Erythroblast (primary cell): ENCODE data around the gene PEX12.

ENCODE experiments used
- GATA1 ChIP-seq: IDR thresholded peaks from 2 replicates; pipeline ENCODE4 v1.6.1; 2011; ENCODE audit warnings: low read depth, mild to moderate bottlenecking, control low read depth, low read length, moderate library complexity
- POLR2A ChIP-seq: IDR thresholded peaks from 2 replicates; pipeline ENCODE4 v1.6.1; 2011; ENCODE audit warnings: mild to moderate bottlenecking, low read length

DNA sequence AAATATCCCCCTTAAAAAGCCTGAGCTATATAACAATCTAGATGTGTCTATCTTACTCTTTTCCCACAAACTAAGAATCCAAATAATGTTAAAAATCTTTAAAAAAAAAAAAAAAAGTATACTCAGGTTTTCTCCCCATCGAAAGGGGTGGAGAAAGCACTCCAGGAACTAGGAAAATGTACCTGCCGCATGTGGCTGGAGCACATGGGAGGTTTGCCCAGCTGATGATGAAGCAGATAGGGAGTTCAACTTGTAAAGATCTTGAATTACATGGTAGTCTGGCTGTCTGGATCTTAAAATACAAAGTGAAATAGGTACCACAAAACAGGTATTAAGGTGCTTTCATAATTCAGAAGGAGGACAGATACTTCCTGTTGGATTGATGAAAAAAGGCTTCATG is 9.0 kb downstream of the PEX12 start:
- TF ChIP-seq POLR2A (no peak), GATA1 (no peak)
